SW480 (cell line): Measurements from ENCODE around the gene F2RL1.
A peak's percentile ranks its signal among the peaks of the same experiment; 100 is the strongest.
"Not testable (repeated sequence)": the region's sequence is repeated elsewhere in the genome, so short reads cannot be mapped to it uniquely, and the experiment has no call there.

Experiments used
- DNase-seq: peaks from one replicate; pipeline ENCODE4 v3.0.0-alpha.2; 2016; ENCODE audit warnings: low spot score

Gene F2RL1

GRCh38 chr5:76807296-76807695 lies 11.5 kb upstream of the F2RL1 start:
- DNase-seq = peak; percentile 38

DNA sequence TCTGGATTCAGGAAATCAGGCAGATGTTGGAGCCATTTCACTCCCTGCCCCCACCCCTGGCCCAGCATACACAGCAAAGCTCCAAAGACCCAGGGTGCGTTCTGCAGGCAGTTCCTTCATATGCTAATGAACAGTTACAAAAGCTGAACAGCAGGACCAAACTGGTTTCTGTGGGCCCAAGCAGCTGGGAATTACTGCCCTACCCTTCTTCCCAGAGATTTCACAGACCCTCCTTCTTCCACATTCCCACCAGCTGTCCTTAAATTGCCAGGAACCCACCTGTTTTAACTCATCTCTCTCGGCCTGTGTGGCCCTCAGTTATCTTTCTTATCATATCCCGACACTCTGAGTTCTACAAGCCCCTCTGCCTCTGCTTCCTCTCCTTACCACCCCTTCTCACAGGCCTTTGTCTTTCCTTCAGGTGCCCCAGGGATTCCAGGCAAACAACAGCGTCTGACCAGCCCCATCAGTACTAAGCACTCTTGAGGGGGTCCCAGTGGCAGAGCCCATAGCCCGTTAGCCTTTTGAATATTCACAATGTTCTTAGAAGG lies 10.6 kb upstream of the F2RL1 start:
- DNase-seq = no peak

DNA sequence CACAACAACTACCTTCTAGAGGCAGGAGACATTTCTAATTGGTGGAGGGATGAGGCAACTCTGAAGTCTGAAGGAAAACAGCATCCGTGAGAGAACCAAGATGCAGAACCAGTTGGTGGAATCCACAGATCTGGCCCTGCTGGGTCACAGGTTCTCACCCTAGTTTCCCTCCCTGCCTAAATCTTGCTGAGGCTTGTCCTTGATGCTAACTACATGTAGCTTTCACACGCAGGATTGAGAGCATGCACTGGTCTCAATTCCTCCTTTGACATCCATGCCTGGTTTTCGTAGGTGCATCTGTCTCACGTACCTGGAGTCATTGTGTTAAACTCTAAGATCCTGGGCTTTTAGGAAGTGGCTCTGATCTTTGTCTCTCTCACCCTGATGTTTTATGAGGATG lies 9.7 kb upstream of the F2RL1 start:
- no peak for DNase-seq

DNA sequence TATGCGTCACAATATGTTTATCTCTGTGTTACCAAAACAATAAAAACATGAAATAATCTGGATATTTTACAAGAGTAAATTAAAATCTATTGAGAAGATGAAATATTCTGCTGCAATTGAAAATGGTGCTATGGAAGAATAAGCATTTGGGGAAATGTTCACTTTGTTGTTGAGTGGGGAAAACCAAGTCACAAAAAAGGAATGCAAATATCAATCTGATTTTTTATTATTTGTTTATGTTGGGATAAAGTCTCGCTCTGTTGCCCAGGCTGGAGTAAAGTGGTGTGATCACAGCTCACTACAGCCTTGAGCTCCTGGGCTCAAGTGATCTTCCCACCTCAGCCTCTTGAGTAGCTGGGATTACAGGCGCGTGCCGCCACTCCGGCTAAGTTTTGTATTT lies 8.6 kb upstream of the F2RL1 start:
- no peak for DNase-seq

GRCh38 chr5:76811214-76811613 lies 7.6 kb upstream of the F2RL1 start:
- peak; percentile 18 for DNase-seq

GRCh38 chr5:76812209-76812608 lies 6.6 kb upstream of the F2RL1 start:
- not testable (repeated sequence) for DNase-seq

- DNase-seq = peak; percentile 23
Measured at GRCh38 chr5:76813982-76814562, 4.8 kb upstream of the F2RL1 start.

DNA sequence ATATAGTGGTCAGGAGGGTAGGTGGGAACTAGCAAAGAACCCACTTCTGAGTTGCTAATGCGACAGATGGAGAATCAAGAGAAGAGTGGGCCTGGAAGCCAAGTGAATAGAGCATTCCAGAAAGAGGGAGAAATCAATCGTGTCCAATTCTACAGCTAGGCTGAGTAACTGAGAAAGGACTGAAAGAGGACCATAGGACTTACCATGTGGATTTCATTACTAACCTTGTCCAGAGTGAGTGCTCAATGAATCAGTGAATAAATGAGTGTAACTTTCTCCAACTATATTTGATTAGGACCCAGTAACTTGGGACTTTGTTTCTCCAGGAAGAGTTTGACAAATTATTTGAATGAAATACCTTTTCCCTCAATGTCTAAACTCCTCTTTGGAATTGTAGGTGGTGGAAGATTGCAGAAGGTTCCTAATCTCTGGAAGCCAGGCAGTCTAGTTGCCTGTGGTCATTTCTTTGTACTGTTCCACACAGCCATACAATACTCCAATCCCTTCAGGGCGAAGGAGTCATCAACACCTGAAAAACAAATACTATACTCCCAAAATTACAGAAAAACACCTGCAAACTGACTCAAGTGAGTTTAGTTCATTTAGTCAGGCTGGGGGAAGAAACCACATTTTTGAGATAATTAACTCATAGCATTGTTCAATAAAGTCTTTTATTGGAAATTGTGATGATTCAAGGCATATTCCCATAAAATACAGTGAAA lies 2.6 kb upstream of the F2RL1 start:
- no peak for DNase-seq

DNA sequence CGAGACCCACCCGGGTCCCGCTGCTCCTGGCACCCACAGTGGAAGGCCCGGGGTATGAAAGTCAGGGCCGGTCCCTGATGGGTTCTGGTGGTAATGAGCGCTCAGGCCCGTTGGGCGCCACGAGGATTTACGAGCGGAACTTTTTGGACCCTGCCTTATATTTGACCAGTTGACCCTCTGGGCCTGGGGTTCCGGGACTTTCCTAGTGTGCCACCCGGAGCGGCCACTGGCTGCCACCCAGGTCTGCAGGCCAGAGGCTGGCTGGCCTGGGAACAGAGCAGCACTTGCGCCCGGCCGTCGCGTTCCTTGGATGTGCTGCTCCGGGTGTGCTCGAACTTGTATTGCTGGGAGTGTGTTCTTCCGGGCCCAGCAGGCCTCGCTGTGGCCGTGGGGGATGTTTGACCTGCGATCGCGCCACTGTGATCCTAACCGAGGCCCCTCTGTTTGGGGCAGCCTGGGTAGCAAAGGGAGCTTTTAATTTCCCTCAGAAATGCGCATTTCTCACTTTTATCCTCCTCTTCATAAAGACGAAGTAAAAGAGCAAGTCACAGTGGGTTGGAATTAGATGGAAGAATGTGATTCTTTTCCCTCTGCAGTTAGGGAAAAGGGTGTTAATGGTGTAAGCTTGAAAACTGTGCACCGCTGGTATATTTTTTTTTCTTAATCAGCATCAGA lies 1.2 kb downstream of the F2RL1 start:
- DNase-seq = no peak

- DNase-seq = no peak
Measured at GRCh38 chr5:76820526-76820890, 1.7 kb downstream of the F2RL1 start.

- no peak for DNase-seq
Measured at GRCh38 chr5:76821136-76821535, 2.3 kb downstream of the F2RL1 start.

GRCh38 chr5:76822105-76822731 lies 3.4 kb downstream of the F2RL1 start:
- DNase-seq = not testable (repeated sequence)

DNA sequence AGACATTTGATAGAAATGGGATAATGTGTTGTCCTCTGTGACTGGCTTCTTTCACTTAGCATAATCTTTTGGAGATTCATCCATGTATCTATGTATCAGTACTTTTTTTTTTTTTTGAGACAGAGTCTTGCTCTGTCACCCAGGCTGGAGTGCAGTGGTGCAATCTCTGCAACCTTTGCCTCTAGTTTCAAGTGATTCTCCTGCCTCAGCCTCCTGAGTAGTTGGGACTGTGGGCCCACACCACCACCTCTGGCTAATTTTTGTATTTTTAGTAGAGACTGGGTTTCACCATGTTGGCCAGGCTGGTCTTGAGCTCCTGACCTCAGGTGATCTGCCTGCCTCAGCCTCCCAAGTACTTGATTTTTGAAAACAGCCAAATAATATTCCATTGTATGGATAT lies 7.6 kb downstream of the F2RL1 start:
- DNase-seq = not testable (repeated sequence)

- DNase-seq = peak; percentile 57
Measured at GRCh38 chr5:76831110-76831452, 12.3 kb downstream of the F2RL1 start.

GRCh38 chr5:76836181-76836580 lies 17.4 kb downstream of the F2RL1 start:
- no peak for DNase-seq

DNA sequence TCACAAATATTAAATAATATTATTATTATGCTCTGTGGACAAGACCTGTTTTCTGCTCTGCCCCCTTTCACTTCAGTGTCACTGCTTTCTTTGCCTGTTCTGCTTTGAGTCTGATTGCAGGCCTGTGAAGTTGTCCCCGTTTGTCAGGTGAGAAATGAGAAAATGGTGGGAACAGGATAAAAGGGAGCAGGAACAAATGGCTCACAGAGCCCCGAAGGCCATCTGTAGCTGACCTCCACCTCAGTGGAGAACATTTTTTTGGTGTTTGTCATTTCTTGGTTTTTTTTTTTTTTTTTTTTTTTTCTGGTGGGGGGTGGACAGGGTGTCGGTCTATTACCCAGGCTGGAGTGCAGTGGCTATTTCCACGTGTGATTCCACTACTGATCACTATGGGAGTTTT lies 17.8 kb downstream of the F2RL1 start:
- no peak for DNase-seq

DNA sequence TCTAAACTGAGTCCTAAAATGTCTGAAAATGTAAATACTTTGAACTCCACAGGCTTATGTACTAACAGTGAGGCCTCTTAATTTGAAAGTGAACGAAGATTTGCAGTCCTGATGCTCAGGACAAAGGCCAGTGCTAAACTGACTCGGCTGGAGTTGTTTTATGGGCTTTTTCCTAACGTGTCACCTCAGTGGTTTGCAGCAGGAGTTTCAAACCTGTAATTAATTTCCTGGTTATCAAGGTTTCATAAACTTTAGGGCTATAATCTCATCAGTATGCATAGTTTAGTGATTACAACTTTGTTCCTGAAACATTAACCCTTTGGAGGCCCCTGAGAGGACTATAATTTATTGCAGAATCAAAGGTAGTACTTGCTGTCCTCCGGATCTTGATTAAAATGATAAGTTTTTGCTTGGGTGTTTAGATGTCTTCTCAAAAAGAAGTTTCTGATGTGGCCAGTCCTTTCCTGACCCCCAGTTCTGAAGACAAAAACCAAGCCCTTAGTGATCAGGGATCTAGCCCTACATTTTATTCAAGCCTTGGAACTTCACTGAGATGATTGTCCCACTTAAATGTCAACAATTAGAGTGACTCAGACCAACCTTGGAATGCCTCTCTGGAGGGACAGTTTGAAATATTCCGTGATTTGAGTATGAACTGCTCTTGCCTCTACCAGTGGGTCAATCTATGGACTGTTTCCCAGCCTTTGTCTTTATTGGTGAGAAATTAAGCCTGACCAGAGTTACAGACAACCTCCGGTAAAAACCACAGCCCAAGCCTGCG lies 19.8 kb downstream of the F2RL1 start:
- peak; percentile 79 for DNase-seq

DNA sequence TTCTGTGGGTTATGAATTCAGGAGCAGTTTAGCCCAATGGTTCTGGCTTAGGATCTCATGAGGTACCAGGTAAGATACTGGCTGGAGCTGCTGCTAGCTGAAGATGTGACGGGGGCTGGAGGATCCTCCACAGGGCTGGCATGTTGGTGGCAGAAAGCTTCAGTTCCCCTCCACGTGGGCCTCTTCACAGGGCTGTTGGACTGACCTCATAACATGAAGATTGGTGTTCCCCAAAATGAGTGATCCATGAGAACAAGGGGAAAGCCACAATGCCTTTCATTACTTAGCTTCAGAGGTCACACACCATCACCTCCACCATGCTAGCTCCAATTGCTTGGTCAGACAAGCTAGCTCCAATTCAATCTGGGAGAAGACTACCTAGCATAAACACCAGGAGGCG lies 22.5 kb downstream of the F2RL1 start:
- no peak for DNase-seq

- no peak for DNase-seq
Measured at GRCh38 chr5:76845890-76846289, 27.1 kb downstream of the F2RL1 start.

- no peak for DNase-seq
Measured at GRCh38 chr5:76849419-76850291, 30.8 kb downstream of the F2RL1 start, which contains the start of gene S100Z. Gene S100Z (plus strand): TSS chr5:76850014. CDS start chr5:76875360, 25,346 bp downstream.
